K562 (cell line): ENCODE measurements around the gene AIFM3. TPM values are rescaled to one million over a fixed set of nuclear protein-coding genes. Genes with fewer than 3 reads are reported as not detected.

Experiments
- ATAC-seq: fragments of 200-7000 bp; cut with Tn5 transposase; 3 replicates; pipeline ENCODE4 v1.9.1; 2020; ENCODE audit warnings: moderate library complexity
- BruUV-seq: library from RNA; stranded (reverse); fragments of 400-500 nt; replicated peaks from 2 replicates; lab custom pipeline; 2021; lab: Mats Ljungman, UMichigan
- CTCF ChIA-PET: fragments of 300-600 bp; formaldehyde crosslinking; extraction: SDS; loops from one replicate; lab custom pipeline; 2021; ENCODE audit warnings: low intra/inter-chr PET ratio; lab: Yijun Ruan, JAX
- POLR2A ChIA-PET: fragments of 300-600, 350-650 bp; sonication (Branson Sonifier 250); formaldehyde crosslinking; extraction: SDS; loops from one replicate; lab custom pipeline; 2021; ENCODE audit warnings: antibody characterized with exemption, inconsistent platforms; lab: Yijun Ruan, JAX
- DNase-seq, 4 experiments: peaks; one replicate each; pipeline versions ENCODE4 v3.0.0 to v3.0.0-alpha.2; 2011 to 2018; ENCODE audit warnings: low spot score in 3 of 4, mixed read lengths in 3 of 4; ENCODE audit errors: extremely low read depth in 1 of 4
- FAIRE-seq: peaks from 2 replicates; lab custom pipeline; 2011; peaks lifted over from hg19 to GRCh38; lab: Jason Lieb, UNC
- H2AFZ ChIP-seq: 2 replicates; pipeline ENCODE4 v1.6.0; 2011; ENCODE audit warnings: low read depth, low read length, control low read depth, inconsistent platforms
- H3K27ac ChIP-seq: fragments of 200-600 bp; 3 replicates; pipeline ENCODE4 v1.8.0; 2011; ENCODE audit warnings: low read depth, mild to moderate bottlenecking, control low read depth, inconsistent platforms, low read length, moderate library complexity, mixed read lengths; ENCODE audit errors: extremely low read depth
- H3K27me3 ChIP-seq, 2 experiments: fragments of 300-600 bp in 1 of 2; 2 replicates in 1 of 2; 3 replicates in 1 of 2; pipeline versions ENCODE4 v1.6.0 to v1.8.0; 2011; ENCODE audit warnings: inconsistent platforms in 2 of 2, low read length in 2 of 2, mild to moderate bottlenecking in 1 of 2, mixed read lengths in 1 of 2, moderate library complexity in 1 of 2; ENCODE audit not compliant: control insufficient read depth in 2 of 2, insufficient read depth in 2 of 2
- H3K36me3 ChIP-seq: fragments of 300-600 bp; 3 replicates; pipeline ENCODE4 v1.8.0; 2011; ENCODE audit warnings: mild to moderate bottlenecking, low read length, inconsistent platforms; ENCODE audit not compliant: control insufficient read depth, insufficient read depth
- H3K4me1 ChIP-seq, 2 experiments: fragments of 200-600 bp in 1 of 2; replicated peaks in 1 of 2; 2 replicates in 1 of 2; 3 replicates in 1 of 2; pipeline versions ENCODE4 v1.5.1 to v1.8.0; 2011; ENCODE audit warnings: inconsistent platforms in 2 of 2, low read length in 2 of 2, mild to moderate bottlenecking in 1 of 2, mixed read lengths in 1 of 2, moderate library complexity in 1 of 2; ENCODE audit not compliant: control insufficient read depth in 2 of 2, insufficient read depth in 2 of 2
- H3K4me2 ChIP-seq: 2 replicates; pipeline ENCODE4 v1.6.1; 2011; ENCODE audit warnings: low read length, control low read depth, inconsistent platforms, mixed read lengths; ENCODE audit not compliant: insufficient read depth
- H3K4me3 ChIP-seq: fragments of 200-600 bp; sonication (generic), shearing (Covaris generic); 2 replicates; pipeline ENCODE4 v1.5.1; 2016; ENCODE audit warnings: control low read depth, inconsistent platforms
- H3K79me2 ChIP-seq: fragments of 200-600 bp; 3 replicates; pipeline ENCODE4 v1.8.0; 2011; ENCODE audit warnings: low read length, inconsistent platforms; ENCODE audit not compliant: control insufficient read depth, insufficient read depth
- H3K9ac ChIP-seq, 2 experiments: 2 replicates each; pipeline versions ENCODE4 v1.6.0 to v1.6.1; 2011; ENCODE audit warnings: low read depth in 2 of 2, low read length in 2 of 2, control low read depth in 1 of 2, inconsistent platforms in 1 of 2, mild to moderate bottlenecking in 1 of 2, mixed read lengths in 1 of 2; ENCODE audit not compliant: insufficient read depth in 1 of 2
- H3K9me1 ChIP-seq: one replicate; pipeline ENCODE4 v1.6.0; 2011; ENCODE audit warnings: inconsistent platforms, mild to moderate bottlenecking, low read length, moderate library complexity; ENCODE audit not compliant: control insufficient read depth, insufficient read depth
- H3K9me3 ChIP-seq: replicated peaks from 2 replicates; pipeline ENCODE4 v1.5.1; 2011; ENCODE audit warnings: low read depth, low read length, inconsistent platforms; ENCODE audit not compliant: control insufficient read depth, insufficient read depth
- H4K20me1 ChIP-seq: replicated peaks from 2 replicates; pipeline ENCODE4 v1.6.1; 2011; ENCODE audit warnings: low read length, inconsistent platforms, mixed read lengths; ENCODE audit not compliant: control insufficient read depth, insufficient read depth
- BRD4 ChIP-seq: fragments of 200-600 bp; sonication (generic); IDR thresholded peaks from 2 replicates; pipeline ENCODE4 v1.6.1; 2017; ENCODE audit warnings: inconsistent platforms
- HOXB6 ChIP-seq: fragments of 250-450 bp; sonication (Bioruptor Pico); IDR thresholded peaks from 2 replicates; pipeline ENCODE4 v1.5.1; 2022; ENCODE audit warnings: mild to moderate bottlenecking, borderline replicate concordance
- SMARCB1 ChIP-seq: IDR thresholded peaks from 2 replicates; pipeline ENCODE4 v1.6.1; 2011; ENCODE audit warnings: improper control_type of control experiment, low read depth; ENCODE audit not compliant: insufficient read length
- ZNF253 ChIP-seq: fragments of 250-450 bp; sonication (Bioruptor Pico); conservative IDR thresholded peaks from 2 replicates; pipeline ENCODE4 v1.6.1; 2021; ENCODE audit warnings: mild to moderate bottlenecking
- WGBS: fragments of 100-300 bp; shearing (Covaris generic); methylation state at CpG from one replicate; pipeline ENCODE4 v1.1.6; 2016; ENCODE audit warnings: low coverage, mixed read lengths; ENCODE audit not compliant: insufficient coverage; ENCODE audit errors: missing lambda C conversion rate; 5-methylcytosine and 5-hydroxymethylcytosine counted together
- in situ Hi-C: fragments of 300-500 bp; cut with MboI; formaldehyde crosslinking; loops from 4 replicates; pipeline ENCODE4 v1.15.0; 2018; ENCODE audit warnings: inconsistent platforms, mixed read lengths
- intact Hi-C: fragments of 100-400 bp; cut with micrococcal nuclease; formaldehyde crosslinking; loops from 2 replicates; pipeline ENCODE4 v1.14.2; 2022
- polyA plus RNA-seq, 8 experiments: library from polyadenylated mRNA; depleted of rRNA in 4 of 8; stranded (reverse) in 5 of 8; unstranded in 3 of 8; fragments of >200 nt; fragmentation: Nextera tagmentation in 2 of 8; fragmentation: Illumina TruSeq in 1 of 8; extraction: Ambion mirVana in 2 of 8; extraction: Trizol in 1 of 8; gene quantifications; 2 replicates each; pipeline versions ENCODE4 v1.2.1 to v1.2.3, GENCODE V29; 2011 to 2014; ENCODE audit warnings: inconsistent platforms in 1 of 8, missing spikeins in 1 of 8
- total RNA-seq, 7 experiments: library from RNA; depleted of rRNA in 6 of 7; stranded (reverse); fragments of >200 nt in 6 of 7; fragmentation: Illumina TruSeq in 2 of 7; extraction: Trizol in 2 of 7; gene quantifications; 2 replicates each; pipeline versions ENCODE4 v1.2.1 to v1.2.3, GENCODE V29; 2011 to 2021; ENCODE audit warnings: low replicate concordance in 1 of 7
- TF ChIP-seq, protein P1 (sequence below): fragments of 450-650 bp; formaldehyde crosslinking; IDR thresholded peaks from 2 replicates; pipeline ENCODE4 v1.4.0; 2020; ENCODE audit warnings: mild to moderate bottlenecking, moderate library complexity
- TF ChIP-seq, protein P2 (sequence below): fragments of 450-650 bp; IDR thresholded peaks from 2 replicates; pipeline ENCODE4 v1.6.1; 2016; ENCODE audit warnings: mild to moderate bottlenecking, moderate library complexity

Gene AIFM3
- total and polyA plus RNA-seq, 9 of the 15 experiments (the other 6 are each of a cell fraction or from before 2014, with no cell fraction given) = 0.03 to 0.20 (median 0.07) TPM; not detected in 1

DNA sequence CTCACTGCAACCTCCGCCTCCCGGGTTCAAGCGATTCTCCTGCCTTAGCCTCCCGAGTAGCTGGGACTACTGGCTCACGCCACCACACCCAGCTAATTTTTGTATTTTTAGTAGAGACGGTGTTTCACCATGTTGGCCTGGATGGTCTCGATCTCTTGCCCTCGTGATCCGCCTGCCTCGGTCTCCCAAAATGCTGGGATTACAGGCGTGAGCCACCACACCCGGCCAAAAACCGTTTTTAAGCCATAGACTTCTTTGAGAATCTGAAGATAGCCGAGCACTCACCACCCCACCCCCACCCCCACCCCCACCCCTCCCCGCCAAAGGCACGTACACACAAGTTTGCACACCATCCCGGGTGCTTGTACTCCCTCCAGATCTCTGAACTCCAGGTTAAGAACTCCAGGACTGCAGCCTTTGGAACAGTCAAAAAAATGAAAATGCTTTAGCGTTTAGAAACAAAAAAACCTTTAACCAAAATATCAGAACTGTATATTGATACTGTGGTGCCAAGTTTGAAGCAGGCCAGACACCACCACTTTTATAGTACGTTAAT is 48.3 kb upstream of the AIFM3 start (continued):
- TF ChIP-seq, protein P1, sequence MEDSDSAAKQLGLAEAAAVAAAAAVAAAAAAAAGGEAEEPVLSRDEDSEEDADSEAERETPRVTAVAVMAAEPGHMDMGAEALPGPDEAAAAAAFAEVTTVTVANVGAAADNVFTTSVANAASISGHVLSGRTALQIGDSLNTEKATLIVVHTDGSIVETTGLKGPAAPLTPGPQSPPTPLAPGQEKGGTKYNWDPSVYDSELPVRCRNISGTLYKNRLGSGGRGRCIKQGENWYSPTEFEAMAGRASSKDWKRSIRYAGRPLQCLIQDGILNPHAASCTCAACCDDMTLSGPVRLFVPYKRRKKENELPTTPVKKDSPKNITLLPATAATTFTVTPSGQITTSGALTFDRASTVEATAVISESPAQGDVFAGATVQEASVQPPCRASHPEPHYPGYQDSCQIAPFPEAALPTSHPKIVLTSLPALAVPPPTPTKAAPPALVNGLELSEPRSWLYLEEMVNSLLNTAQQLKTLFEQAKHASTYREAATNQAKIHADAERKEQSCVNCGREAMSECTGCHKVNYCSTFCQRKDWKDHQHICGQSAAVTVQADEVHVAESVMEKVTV (CRISPR knock-in tag) = no peak

DNA sequence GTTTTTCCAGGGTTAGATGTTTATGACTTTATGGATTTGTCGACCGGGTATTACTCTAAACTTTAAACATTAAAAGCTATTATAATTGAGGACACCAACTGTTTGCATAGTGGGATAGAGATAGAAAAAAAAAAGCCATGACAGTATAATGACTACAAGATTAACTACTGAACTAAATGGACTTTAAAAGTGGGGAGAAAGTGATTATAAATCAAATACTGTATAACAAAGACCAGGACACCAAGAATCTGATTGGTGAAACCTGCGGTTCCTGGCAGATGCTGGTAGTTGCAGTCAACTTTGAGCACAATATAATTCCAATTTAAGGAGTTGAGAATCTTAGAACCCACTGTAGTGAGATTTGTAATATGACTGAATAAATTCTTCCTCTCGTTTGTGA is 47.3 kb upstream of the AIFM3 start:
- 1% methylated on average over 4 of the region's 4 CpGs for whole genome bisulfite sequencing
- H3K4me2 ChIP-seq = peak overlapping the region; percentile 91
- DNase-seq = peak in 1 of 4 experiments; percentile 22
- CTCF ChIA-PET = no interaction called here
- H3K36me3 ChIP-seq = peaks cover 52% of the 10 kb centered on the region
- in situ Hi-C loops (no loop called here), intact Hi-C loops (loop anchor here (2.0 to 10.0 kb wide), 3 partner anchors 23 to 948 kb away; partner anchors contain the start of genes MAPK1 and MED15)
- H3K9me3 ChIP-seq = no peaks in the 10 kb centered on the region
- no peak overlapping the region for H2AFZ ChIP-seq
- peaks cover 66% of the 10 kb centered on the region for H4K20me1 ChIP-seq
- no peaks in the 10 kb centered on the region for H3K9me1 ChIP-seq
- no peaks in the 10 kb centered on the region for H3K27me3 ChIP-seq
- peak overlapping the region; percentile 67 for H3K4me3 ChIP-seq
- H3K9ac ChIP-seq = peak overlapping the region; percentile 77 to 92; a peak in 3 of 4 replicates
- no peak for ATAC-seq
- TSS peak; percentile 41 for BruUV-seq
- peak overlapping the region; percentile 3; the same call in 2 of the 3 replicates for H3K27ac ChIP-seq
- H3K79me2 ChIP-seq = peaks cover 85% of the 10 kb centered on the region
- POLR2A ChIA-PET = interaction anchor here (0.5 to 64.4 kb wide), 15 partner anchors 2 to 677 kb away, joined by 3 to 1556 read pairs (median 6); partner anchors contain the start of genes AIFM3, CRKL, LZTR1 and PI4KA
- FAIRE-seq = no peak
- H3K4me1 ChIP-seq = peaks cover 36 to 54% of the 10 kb centered on the region in 2 experiments
- TF ChIP-seq, protein P2, sequence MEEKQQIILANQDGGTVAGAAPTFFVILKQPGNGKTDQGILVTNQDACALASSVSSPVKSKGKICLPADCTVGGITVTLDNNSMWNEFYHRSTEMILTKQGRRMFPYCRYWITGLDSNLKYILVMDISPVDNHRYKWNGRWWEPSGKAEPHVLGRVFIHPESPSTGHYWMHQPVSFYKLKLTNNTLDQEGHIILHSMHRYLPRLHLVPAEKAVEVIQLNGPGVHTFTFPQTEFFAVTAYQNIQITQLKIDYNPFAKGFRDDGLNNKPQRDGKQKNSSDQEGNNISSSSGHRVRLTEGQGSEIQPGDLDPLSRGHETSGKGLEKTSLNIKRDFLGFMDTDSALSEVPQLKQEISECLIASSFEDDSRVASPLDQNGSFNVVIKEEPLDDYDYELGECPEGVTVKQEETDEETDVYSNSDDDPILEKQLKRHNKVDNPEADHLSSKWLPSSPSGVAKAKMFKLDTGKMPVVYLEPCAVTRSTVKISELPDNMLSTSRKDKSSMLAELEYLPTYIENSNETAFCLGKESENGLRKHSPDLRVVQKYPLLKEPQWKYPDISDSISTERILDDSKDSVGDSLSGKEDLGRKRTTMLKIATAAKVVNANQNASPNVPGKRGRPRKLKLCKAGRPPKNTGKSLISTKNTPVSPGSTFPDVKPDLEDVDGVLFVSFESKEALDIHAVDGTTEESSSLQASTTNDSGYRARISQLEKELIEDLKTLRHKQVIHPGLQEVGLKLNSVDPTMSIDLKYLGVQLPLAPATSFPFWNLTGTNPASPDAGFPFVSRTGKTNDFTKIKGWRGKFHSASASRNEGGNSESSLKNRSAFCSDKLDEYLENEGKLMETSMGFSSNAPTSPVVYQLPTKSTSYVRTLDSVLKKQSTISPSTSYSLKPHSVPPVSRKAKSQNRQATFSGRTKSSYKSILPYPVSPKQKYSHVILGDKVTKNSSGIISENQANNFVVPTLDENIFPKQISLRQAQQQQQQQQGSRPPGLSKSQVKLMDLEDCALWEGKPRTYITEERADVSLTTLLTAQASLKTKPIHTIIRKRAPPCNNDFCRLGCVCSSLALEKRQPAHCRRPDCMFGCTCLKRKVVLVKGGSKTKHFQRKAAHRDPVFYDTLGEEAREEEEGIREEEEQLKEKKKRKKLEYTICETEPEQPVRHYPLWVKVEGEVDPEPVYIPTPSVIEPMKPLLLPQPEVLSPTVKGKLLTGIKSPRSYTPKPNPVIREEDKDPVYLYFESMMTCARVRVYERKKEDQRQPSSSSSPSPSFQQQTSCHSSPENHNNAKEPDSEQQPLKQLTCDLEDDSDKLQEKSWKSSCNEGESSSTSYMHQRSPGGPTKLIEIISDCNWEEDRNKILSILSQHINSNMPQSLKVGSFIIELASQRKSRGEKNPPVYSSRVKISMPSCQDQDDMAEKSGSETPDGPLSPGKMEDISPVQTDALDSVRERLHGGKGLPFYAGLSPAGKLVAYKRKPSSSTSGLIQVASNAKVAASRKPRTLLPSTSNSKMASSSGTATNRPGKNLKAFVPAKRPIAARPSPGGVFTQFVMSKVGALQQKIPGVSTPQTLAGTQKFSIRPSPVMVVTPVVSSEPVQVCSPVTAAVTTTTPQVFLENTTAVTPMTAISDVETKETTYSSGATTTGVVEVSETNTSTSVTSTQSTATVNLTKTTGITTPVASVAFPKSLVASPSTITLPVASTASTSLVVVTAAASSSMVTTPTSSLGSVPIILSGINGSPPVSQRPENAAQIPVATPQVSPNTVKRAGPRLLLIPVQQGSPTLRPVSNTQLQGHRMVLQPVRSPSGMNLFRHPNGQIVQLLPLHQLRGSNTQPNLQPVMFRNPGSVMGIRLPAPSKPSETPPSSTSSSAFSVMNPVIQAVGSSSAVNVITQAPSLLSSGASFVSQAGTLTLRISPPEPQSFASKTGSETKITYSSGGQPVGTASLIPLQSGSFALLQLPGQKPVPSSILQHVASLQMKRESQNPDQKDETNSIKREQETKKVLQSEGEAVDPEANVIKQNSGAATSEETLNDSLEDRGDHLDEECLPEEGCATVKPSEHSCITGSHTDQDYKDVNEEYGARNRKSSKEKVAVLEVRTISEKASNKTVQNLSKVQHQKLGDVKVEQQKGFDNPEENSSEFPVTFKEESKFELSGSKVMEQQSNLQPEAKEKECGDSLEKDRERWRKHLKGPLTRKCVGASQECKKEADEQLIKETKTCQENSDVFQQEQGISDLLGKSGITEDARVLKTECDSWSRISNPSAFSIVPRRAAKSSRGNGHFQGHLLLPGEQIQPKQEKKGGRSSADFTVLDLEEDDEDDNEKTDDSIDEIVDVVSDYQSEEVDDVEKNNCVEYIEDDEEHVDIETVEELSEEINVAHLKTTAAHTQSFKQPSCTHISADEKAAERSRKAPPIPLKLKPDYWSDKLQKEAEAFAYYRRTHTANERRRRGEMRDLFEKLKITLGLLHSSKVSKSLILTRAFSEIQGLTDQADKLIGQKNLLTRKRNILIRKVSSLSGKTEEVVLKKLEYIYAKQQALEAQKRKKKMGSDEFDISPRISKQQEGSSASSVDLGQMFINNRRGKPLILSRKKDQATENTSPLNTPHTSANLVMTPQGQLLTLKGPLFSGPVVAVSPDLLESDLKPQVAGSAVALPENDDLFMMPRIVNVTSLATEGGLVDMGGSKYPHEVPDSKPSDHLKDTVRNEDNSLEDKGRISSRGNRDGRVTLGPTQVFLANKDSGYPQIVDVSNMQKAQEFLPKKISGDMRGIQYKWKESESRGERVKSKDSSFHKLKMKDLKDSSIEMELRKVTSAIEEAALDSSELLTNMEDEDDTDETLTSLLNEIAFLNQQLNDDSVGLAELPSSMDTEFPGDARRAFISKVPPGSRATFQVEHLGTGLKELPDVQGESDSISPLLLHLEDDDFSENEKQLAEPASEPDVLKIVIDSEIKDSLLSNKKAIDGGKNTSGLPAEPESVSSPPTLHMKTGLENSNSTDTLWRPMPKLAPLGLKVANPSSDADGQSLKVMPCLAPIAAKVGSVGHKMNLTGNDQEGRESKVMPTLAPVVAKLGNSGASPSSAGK = no peak
- 0 out of 2 replicates have a peak, but pooled peaks have one; percentile 13 for TF ChIP-seq ZNF253 (CRISPR knock-in tag)
- 0 out of 2 replicates have a peak, but pooled peaks have one; percentile 60 for TF ChIP-seq BRD4
- peak; percentile 13 for TF ChIP-seq SMARCB1
- peak; percentile 56; the same call in 1 of the 2 replicates for TF ChIP-seq HOXB6 (CRISPR knock-in tag)
